GM18526 (cell line): ENCODE measurements around the gene SQSTM1.

Experiments used
- POLR2A ChIP-seq: IDR thresholded peaks from 3 replicates; pipeline ENCODE4 v1.6.1; 2011; ENCODE audit not compliant: insufficient read length; ENCODE audit errors: extremely low read depth

Gene SQSTM1

DNA sequence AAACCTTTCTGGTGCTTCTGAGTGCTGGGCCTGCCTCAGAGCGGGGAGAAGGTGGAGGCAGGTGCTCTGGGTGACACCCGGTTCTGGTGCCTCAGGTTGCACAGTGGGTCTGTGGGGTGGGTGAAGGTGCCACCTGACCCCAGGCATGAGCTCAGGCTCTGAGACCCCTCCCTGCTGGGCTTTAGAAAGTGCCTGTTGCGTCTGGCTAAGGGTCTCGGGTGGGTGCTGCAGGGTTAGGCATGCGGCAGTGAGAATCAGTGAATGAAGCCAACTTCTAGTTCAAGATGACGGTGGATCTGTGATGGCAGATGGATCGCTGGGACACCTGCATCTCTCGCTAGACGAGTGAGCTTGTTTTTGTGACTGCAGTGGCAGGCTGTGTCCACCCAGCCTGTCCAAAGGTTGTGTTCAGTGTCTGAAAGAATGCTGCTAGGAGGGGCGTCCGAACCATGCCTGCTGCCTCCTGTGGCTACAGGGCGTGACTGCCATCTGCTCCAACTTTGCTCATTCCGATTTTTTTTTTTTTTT is 5.0 kb downstream of the SQSTM1 start:
- TF ChIP-seq POLR2A: no peak

DNA sequence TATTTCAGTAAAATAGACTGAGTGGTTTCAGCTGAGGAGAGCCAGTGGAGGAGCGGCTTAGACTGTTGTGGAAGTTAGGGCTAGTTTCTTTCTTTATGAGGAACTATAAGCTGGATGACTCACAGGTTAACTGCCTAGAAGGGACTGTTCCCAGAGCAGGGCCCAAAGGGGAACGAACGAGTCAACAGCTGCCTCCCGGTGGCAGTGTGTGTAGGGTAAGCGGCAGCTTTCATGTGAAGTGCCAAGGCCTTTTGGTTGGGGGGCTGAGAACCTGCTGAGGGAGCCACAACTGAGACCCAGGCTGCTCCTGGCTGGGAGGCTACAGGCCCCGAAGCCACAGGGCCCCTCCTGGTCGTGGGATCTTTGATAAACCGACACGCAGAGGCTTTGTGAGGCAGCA is 7.0 kb downstream of the SQSTM1 start:
- TF ChIP-seq POLR2A: no peak

DNA sequence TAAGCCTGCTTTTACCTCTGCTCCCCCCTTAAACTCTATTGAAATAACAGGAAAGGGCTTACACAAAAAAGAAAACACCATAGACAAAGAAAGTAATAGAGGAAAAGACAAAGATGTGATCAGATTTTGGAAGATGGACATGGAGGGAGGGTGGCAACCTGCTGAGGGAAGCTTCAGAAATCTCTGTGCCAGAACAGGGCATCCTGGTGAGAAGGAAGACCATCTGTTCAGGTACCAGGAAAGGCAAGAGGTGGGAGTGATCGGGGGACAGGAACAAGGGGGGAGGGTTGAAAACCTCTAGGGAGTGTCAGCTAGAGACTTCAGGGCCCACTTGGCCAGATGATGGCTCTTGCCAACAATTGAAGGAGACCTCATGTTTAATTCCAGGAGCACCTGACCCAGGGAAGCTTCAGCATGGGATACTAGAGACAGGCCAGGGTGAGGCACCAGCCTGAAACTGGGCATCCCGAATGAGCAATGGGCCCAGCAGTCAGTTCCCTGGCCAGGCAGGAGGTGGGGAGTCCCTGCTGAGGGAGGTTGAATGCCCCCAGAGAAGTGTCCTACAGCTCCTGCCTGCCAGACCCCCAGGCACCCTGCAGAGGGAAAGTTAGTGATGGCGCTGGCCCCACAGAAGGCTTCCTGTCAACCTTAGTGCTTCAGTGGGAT is 8.2 kb downstream of the SQSTM1 start:
- TF ChIP-seq POLR2A: no peak

DNA sequence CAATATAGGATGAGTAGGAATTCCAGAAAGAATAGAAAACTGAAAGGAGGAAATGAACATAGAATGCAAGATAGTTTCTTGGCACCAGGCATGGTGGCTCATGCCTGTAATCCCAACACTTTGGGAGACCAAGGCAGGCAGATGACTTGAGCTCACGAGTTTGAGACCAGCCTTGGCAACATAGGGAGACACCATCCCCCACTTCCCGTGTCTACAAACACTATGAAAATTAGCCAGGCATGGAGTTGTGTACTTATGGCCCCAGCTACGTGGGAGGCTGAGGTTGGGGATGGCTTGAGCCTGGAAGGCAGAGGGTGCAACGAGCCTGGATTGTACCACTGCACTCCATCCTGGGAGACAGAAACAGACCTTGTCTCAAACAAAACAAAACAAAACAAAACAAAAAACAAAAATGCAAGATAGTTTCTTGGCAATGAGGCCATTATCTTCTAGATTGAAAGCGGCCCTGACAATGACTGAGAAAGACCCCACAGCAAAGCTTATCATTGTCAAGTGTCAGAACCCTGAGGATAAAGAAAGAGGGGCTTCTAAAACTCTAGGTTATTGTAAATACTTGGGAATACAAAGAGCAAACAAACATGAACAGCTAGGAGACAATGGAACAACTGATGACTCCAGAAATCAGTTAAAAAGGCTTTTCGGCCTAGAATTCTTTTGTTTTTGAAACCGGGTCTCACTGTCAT is 9.2 kb downstream of the SQSTM1 start:
- TF ChIP-seq POLR2A: no peak

DNA sequence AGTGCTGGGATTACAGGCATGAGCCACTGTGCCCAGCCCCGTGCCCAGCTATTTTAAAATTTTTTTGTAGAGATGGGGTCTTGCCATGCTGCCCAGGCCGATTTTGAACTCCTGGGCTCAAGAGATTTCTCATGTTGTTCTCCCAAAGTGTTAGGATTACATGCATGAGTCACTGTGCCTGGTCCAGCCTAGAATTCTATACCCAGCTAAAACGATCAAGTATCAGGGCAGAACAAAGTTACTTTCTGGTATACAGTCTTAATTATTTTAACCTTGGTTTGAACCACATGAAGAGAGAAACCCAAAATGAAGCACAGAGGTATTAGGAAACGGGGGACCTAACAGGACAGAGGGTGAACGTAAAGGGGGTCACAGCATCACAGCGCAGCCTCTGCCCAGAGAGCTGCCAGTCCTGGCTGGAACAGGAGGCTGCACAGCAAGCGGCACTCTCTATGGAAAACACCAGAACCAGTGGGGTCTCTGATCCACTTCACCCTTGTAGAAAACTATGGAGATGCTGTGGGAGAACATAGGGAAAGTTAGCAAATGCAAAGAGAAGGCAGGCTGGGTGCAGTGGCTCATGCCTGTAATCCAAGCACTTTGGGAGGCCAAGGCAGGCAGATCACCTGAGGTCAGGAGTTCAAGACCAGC is 10.2 kb downstream of the SQSTM1 start:
- TF ChIP-seq POLR2A: no peak

DNA sequence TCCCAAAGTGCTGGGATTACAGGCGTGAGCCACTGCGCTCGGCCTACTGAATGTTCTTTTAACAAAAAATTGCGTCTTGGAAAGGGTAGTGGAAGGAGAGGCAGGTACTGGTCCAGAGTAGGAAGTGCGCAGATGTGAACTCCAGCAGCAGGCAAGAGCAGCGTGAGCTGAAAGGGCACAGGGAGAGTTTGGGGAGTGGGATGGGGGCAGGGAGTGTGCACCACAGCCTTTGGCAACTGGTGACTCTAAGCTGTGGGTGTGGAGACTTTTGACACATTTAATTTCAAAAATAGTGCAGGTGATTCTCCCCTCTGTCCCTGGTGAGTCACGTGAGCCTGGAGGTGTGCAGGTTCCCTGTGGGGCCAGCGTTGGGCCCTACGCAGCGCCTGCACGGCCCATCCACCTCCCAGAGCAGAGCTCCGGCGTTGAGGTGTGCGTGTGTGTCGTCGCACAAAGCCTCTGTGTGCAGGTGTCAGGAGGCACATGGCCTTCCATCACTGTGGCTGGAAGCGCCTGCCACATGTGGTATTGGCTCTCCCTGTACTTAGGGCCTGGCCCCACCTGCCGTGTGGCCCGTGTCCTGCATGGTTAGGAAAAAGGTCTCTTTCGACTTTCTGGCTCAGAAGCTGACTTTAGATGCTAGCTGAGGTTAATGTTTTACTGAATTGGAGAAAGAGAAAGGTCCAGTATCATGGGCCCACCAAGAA is 11.5 kb downstream of the SQSTM1 start:
- TF ChIP-seq POLR2A: no peak

DNA sequence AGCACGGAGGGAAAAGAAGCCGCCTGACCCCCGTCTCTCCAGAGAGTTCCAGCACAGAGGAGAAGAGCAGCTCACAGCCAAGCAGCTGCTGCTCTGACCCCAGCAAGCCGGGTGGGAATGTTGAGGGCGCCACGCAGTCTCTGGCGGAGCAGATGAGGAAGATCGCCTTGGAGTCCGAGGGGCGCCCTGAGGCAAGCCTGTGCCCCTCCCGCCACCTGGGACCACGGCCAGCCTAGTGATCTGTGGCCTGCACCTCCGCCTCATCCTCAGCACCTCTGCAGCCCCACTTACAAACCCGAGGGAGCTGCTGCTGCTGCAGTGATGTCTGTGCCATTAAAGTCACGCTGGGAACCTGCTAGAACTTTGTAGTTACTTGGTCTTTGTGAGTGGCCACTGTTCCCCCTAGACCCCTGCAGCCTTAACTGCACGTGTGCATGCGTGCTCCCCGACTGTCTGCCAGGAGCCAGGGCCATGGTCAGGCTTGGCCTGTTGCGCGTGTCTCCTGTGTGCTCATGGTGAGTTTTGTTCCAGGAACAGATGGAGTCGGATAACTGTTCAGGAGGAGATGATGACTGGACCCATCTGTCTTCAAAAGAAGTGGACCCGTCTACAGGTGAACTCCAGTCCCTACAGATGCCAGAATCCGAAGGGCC is 12.5 kb downstream of the SQSTM1 start:
- TF ChIP-seq POLR2A: no peak

DNA sequence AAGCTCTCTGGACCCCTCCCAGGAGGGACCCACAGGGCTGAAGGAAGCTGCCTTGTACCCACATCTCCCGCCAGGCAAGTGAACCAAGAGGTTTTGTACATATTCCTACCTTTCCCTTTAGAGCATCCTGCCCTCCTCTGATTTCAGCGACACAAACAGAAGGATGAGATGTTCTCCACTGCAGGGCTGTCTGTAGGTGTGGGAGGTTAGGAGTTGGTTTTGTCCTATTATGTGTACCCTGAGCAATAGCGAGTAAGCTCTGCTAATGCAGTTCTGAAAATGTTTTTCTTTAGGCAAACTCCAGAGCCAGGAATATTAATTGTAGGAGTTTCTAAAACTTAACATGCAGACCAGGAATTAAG is 13.0 kb downstream of the SQSTM1 start:
- TF ChIP-seq POLR2A: no peak

DNA sequence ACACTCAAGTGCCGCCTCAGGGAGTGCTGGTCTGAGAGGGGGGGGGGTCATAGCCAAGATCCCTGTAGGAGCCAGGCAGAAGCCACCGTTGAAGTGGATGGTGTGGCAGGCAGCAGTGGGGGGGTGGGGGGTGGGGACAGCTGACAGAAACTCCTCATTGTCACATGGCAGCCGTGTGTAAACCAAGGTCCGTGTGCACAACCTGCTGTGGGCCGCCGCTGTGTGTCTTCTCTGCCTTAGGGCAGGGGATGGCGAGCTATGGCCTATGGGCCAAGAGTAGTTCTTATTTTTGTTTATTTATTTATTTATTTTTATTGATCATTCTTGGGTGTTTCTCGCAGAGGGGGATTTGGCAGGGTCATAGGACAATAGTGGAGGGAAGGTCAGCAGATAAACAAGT is 13.4 kb downstream of the SQSTM1 start:
- TF ChIP-seq POLR2A: no peak

DNA sequence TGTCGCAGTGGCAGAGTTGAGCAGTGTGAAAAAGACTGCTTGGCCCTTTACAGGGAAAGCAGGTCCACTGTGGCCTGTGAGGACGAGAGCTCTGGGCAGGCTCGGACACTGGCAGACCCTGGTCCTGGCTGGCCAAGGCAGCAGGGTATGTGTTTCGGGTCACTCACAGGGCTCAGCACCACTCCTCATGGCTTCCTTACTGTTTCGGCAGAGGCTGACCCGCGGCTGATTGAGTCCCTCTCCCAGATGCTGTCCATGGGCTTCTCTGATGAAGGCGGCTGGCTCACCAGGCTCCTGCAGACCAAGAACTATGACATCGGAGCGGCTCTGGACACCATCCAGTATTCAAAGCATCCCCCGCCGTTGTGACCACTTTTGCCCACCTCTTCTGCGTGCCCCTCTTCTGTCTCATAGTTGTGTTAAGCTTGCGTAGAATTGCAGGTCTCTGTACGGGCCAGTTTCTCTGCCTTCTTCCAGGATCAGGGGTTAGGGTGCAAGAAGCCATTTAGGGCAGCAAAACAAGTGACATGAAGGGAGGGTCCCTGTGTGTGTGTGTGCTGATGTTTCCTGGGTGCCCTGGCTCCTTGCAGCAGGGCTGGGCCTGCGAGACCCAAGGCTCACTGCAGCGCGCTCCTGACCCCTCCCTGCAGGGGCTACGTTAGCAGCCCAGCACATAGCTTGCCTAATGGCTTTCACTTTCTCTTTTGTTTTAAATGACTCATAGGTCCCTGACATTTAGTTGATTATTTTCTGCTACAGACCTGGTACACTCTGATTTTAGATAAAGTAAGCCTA is 15.7 kb downstream of the SQSTM1 start:
- no peak for TF ChIP-seq POLR2A

DNA sequence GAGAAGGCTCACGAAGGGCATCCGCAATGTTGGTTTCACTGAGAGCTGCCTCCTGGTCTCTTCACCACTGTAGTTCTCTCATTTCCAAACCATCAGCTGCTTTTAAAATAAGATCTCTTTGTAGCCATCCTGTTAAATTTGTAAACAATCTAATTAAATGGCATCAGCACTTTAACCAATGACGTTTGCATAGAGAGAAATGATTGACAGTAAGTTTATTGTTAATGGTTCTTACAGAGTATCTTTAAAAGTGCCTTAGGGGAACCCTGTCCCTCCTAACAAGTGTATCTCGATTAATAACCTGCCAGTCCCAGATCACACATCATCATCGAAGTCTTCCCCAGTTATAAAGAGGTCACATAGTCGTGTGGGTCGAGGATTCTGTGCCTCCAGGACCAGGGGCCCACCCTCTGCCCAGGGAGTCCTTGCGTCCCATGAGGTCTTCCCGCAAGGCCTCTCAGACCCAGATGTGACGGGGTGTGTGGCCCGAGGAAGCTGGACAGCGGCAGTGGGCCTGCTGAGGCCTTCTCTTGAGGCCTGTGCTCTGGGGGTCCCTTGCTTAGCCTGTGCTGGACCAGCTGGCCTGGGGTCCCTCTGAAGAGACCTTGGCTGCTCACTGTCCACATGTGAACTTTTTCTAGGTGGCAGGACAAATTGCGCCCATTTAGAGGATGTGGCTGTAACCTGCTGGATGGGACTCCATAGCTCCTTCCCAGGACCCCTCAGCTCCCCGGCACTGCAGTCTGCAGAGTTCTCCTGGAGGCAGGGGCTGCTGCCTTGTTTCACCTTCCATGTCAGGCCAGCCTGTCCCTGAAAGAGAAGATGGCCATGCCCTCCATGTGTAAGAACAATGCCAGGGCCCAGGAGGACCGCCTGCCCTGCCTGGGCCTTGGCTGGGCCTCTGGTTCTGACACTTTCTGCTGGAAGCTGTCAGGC is 16.6 kb downstream of the SQSTM1 start:
- no peak for TF ChIP-seq POLR2A

DNA sequence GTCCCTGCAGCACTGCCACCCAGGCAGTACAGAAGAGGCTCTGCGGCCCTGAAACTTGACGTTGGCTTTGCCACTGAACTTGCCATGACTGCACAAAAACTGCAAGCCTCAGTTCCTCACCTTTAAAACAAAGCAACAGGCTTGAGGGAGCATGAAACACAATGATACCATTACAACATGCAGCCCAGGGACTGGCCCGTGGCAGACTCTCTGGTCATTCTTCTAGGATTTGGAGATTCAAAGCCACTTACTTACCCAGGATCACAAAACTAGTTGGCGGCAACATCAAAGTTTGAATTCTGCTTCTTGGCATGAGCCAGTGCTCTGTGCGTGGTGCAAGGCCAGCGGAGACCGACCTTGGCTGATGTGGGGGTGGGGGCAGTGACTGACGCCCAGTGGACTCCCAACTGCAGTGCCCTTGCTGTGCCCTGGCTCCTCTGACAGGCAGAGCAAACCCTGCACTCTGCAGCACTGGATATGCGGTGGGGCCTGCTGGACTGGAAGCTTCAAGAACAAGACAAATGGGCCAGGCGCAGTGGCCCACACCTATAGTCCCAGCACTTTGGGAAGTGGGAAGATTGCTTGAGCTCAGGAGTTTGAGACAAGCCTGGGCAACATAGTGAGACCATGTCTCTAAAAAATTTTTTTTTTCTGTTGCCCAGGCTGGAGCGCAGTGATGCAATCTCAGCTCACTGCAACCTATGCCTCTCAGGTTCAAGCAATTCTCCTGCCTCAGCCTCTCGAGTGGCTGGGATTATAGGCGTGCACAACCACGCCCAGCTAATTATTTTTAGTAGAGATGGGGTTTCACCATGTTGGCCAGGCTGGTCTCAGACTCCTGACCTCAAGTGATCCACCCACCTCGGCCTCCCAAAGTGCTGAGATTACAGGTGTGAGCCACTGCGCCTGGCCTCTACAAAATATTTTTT is 18.9 kb downstream of the SQSTM1 start:
- TF ChIP-seq POLR2A: no peak
